Measurements from ENCODE around the gene MEA1.

MEA1 gene

DNA sequence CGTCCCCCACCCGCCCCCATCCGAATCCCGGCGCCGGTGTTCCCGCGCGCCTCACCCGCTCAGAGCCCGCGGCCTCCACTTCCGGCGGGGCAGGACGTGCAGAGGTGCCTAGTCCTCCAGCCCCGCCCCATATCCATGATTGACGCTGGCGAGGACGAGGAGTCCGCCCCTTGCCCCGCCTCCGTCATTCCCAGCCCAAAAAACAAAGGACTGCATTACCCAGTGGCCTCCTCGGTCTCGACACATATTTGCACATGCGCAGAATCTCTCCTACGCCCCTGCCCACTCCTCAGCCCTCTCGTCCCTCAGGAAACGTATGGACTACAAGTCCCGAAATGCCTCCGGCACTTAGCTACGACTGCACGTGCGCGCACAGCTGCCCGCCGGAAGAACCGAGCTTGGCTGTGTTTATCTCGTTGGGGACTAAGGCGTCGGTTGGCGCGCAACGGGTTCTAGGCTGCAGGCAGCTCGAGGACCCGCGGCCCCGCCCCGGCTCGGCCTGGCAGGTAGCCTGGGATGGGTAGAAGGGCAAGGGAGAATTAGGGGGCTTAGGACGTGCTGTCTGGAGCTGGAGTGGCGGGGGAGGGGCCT lies at the start of gene MEA1, which contains the start of gene KLHDC3:
Gene MEA1, minus strand, starts transcription at position 104 of the 591 bp plus-strand sequence. CDS start 133 bp downstream, outside the sequence.
Gene KLHDC3, plus strand, starts transcription at position 407 of the 591 bp plus-strand sequence. CDS start 2,944 bp downstream, outside the sequence.
- TF ChIP-seq RAD21 (IDR thresholded peaks at IDR 0.05; ENCODE audit: low read depth) (no peak), CEBPB (IDR thresholded peaks at IDR 0.05) (no peak), TCF12 (IDR thresholded peaks at IDR 0.05; ENCODE audit: low read depth) (0 out of 2 replicates have a peak, but pooled peaks have one; percentile 38), TEAD4 (IDR thresholded peaks at IDR 0.05) (no peak), CREB1 (IDR thresholded peaks at IDR 0.05; ENCODE audit: low read depth) (peak; percentile 61), EGR1 (IDR thresholded peaks at IDR 0.05) (0 out of 2 replicates have a peak, but pooled peaks have one; percentile 1), FOXM1 (IDR thresholded peaks at IDR 0.05; ENCODE audit: borderline replicate concordance, low read depth) (no peak), EP300 (IDR thresholded peaks at IDR 0.05; ENCODE audit: borderline replicate concordance) (no peak), YY1 (IDR thresholded peaks at IDR 0.05; ENCODE audit: low read depth) (no peak), NFIC (IDR thresholded peaks at IDR 0.05) (0 out of 2 replicates have a peak, but pooled peaks have one; percentile 19), ZBTB7A (IDR thresholded peaks at IDR 0.05; ENCODE audit: low read depth) (0 out of 2 replicates have a peak, but pooled peaks have one; percentile 7), TAF1 (IDR thresholded peaks at IDR 0.05; ENCODE audit: low read depth) (peak; percentile 57)
- TF ChIP-seq, protein P1, sequence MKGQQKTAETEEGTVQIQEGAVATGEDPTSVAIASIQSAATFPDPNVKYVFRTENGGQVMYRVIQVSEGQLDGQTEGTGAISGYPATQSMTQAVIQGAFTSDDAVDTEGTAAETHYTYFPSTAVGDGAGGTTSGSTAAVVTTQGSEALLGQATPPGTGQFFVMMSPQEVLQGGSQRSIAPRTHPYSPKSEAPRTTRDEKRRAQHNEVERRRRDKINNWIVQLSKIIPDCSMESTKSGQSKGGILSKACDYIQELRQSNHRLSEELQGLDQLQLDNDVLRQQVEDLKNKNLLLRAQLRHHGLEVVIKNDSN (IDR thresholded peaks at IDR 0.05) = peak; percentile 75
- TF ChIP-seq, protein P2, sequence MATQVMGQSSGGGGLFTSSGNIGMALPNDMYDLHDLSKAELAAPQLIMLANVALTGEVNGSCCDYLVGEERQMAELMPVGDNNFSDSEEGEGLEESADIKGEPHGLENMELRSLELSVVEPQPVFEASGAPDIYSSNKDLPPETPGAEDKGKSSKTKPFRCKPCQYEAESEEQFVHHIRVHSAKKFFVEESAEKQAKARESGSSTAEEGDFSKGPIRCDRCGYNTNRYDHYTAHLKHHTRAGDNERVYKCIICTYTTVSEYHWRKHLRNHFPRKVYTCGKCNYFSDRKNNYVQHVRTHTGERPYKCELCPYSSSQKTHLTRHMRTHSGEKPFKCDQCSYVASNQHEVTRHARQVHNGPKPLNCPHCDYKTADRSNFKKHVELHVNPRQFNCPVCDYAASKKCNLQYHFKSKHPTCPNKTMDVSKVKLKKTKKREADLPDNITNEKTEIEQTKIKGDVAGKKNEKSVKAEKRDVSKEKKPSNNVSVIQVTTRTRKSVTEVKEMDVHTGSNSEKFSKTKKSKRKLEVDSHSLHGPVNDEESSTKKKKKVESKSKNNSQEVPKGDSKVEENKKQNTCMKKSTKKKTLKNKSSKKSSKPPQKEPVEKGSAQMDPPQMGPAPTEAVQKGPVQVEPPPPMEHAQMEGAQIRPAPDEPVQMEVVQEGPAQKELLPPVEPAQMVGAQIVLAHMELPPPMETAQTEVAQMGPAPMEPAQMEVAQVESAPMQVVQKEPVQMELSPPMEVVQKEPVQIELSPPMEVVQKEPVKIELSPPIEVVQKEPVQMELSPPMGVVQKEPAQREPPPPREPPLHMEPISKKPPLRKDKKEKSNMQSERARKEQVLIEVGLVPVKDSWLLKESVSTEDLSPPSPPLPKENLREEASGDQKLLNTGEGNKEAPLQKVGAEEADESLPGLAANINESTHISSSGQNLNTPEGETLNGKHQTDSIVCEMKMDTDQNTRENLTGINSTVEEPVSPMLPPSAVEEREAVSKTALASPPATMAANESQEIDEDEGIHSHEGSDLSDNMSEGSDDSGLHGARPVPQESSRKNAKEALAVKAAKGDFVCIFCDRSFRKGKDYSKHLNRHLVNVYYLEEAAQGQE (IDR thresholded peaks at IDR 0.05; ENCODE audit: low read depth) = no peak
- TF ChIP-seq, protein P3, sequence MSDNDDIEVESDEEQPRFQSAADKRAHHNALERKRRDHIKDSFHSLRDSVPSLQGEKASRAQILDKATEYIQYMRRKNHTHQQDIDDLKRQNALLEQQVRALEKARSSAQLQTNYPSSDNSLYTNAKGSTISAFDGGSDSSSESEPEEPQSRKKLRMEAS (IDR thresholded peaks at IDR 0.05) = peak; percentile 90

DNA sequence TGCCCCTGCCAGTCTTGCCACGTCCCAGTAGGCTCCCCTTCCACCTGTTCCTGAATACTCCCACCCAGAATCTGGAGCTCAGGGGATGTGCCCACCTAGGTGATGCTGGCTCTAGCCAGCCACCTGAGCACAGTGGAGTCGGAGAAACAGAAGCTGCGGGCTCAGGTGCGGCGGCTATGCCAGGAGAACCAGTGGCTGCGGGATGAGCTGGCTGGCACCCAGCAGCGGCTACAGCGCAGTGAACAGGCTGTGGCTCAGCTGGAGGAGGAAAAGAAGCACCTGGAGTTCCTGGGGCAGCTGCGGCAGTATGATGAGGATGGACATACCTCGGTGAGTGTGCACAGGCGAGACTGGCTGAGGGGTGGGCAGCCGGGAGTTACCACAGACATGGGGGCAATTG lies 49.1 kb upstream of the MEA1 start:
- TF ChIP-seq YY1 (IDR thresholded peaks at IDR 0.05; ENCODE audit: low read depth) (no peak), RAD21 (IDR thresholded peaks at IDR 0.05; ENCODE audit: low read depth) (no peak), CEBPB (IDR thresholded peaks at IDR 0.05) (no peak), ZBTB7A (IDR thresholded peaks at IDR 0.05; ENCODE audit: low read depth) (no peak), FOXM1 (IDR thresholded peaks at IDR 0.05; ENCODE audit: borderline replicate concordance, low read depth) (no peak), EGR1 (IDR thresholded peaks at IDR 0.05) (no peak), EP300 (IDR thresholded peaks at IDR 0.05; ENCODE audit: borderline replicate concordance) (no peak), NFIC (IDR thresholded peaks at IDR 0.05) (no peak)
- TF ChIP-seq, protein P1 (IDR thresholded peaks at IDR 0.05) = no peak
- TF ChIP-seq, protein P2 (IDR thresholded peaks at IDR 0.05; ENCODE audit: low read depth) = no peak

GRCh38 chr6:43061861-43062260 lies 48.1 kb upstream of the MEA1 start:
- TF ChIP-seq, protein P3 (IDR thresholded peaks at IDR 0.05) = no peak
- TF ChIP-seq ZBTB7A (IDR thresholded peaks at IDR 0.05; ENCODE audit: low read depth) (no peak), FOXM1 (IDR thresholded peaks at IDR 0.05; ENCODE audit: borderline replicate concordance, low read depth) (no peak), RAD21 (IDR thresholded peaks at IDR 0.05; ENCODE audit: low read depth) (no peak), TEAD4 (IDR thresholded peaks at IDR 0.05) (no peak), CREB1 (IDR thresholded peaks at IDR 0.05; ENCODE audit: low read depth) (no peak), TCF12 (IDR thresholded peaks at IDR 0.05; ENCODE audit: low read depth) (no peak), EGR1 (IDR thresholded peaks at IDR 0.05) (no peak)
- TF ChIP-seq, protein P2 (IDR thresholded peaks at IDR 0.05; ENCODE audit: low read depth) = no peak
- TF ChIP-seq, protein P1 (IDR thresholded peaks at IDR 0.05) = no peak

All from Ishikawa (cell line).